Cardiac fibroblast (primary cell): ENCODE results near the gene ASZ1.

ENCODE experiments used
- DNase-seq, 2 donors: peaks; one replicate each; pipeline versions ENCODE4 v3.0.0 to v3.0.0-alpha.2; 2010; ENCODE audit warnings: low read depth in 2 of 2
- H3K4me3 ChIP-seq, 2 donors: replicated peaks in 1 of 2; 1 replicate in 1 of 2; 2 replicates in 1 of 2; pipeline ENCODE4 v1.5.1; 2011; ENCODE audit warnings: low read depth in 2 of 2, low read length in 2 of 2, mild to moderate bottlenecking in 2 of 2, moderate library complexity in 1 of 2
- CTCF ChIP-seq: IDR thresholded peaks from one replicate; pipeline ENCODE4 v1.5.1; 2011; ENCODE audit warnings: low read depth, mild to moderate bottlenecking, low read length, inconsistent platforms

Gene ASZ1

DNA sequence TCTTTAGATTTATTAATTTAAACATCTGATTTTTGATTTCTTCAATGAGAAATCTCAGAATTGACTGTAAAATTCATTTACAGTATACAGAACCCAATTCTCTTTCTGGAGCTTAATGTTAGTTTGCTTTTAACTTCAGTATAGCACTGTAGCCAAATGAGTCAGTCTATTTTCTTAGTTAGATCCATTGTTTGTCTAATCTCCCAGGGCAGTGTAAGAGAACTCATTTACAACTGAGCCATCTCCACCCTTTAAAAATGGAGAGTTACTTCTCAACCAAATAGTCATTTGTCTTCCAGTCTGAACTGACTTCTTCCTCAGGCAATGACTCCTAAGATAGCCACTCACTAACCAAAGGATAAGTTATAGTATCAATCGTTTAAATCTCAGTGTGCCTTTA, 101.5 kb downstream of the ASZ1 start:
- DNase-seq, result peak in 1 of 2 donors; percentile 45
- no peak overlapping the region for H3K4me3 ChIP-seq
- TF ChIP-seq CTCF, result no peak

GRCh38 chr7:117324960-117325359, 102.3 kb downstream of the ASZ1 start:
- no peak for TF ChIP-seq CTCF
- H3K4me3 ChIP-seq, result no peak overlapping the region
- no peak for DNase-seq

DNA sequence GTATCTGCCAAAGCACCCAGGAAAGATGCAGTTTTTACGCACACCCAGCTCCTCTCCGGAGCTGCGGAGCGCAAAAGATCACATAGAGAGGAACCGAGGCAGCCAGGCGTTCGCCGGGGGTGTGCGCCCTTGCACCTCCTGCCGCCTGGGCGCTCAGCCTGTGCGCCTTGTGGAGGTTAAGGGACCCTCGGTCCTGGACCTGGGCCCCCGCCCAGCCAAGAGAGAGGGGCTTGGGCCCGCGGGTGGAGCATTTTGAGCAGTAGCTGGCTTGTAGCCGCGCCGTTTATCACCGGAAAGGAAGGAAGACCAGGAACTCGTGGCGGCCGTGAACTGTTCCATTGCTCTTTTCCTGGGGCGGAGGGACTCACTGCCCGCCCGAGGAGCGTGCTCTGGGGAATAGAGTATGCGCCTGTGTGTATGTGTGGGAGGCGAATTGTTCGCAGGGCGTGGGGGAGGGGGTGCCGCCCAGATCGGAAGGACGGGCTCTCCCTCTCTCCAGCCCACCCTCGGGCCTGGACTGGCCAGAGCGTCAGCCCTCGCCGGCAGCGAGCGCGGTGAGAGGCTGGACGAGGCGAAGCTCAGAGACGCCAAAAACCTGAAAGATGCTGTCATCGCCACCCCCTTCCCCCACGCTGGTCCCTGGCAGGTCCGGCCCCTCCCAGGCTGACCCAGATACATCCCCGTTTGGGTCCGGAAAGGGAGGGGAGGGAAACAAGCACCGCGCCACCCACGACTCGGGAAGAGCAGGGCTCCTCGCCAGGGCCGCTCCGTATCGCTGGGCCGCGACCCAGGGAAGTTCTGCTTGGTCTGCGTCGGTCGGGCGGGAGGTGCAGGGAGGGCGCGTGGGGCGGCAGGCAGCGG, 103.2 kb downstream of the ASZ1 start:
- DNase-seq, result peak; percentile 43 to 64
- peak overlapping the region; percentile 47 to 49 for H3K4me3 ChIP-seq

GRCh38 chr7:117323305-117323850, 103.9 kb downstream of the ASZ1 start:
- no peak for TF ChIP-seq CTCF
- peak; percentile 32 to 60 for DNase-seq
- peak overlapping the region; percentile 47 to 49 for H3K4me3 ChIP-seq

More for the DNA sequence above, 103.2 kb downstream of the ASZ1 start:
- TF ChIP-seq CTCF, result no peak

DNA sequence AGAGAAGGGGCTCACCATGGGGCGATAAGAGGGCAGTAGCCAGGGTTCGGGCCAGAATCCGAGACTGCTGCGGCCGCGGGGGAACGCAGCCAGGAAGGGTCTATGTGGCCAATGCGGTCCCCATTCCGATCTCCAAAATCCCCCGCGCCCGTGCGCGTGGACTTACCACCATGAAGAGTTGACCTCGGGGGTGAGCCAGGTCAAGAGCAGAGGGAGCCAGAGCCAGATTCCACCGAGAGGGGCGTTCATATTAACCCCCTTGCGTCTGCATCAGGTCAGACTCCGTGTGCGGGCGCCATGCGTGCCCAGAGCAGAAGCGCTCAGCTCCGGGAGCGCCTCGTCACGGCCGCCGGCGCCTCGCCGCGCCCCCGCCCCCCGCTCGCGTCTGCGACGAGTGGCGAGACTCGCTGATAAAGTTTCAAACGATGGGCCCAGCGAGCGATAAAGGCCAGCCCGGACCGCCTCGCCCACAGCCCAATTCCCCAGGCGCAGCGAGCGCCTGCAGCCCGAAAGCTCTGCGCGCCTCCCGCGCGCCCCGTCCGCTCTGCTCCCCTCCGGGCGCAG, 104.5 kb downstream of the ASZ1 start, which contains the start of gene WNT2:
Gene WNT2 (minus strand): TSS at position 318 of the 564 bp plus-strand sequence. CDS start 69 bp downstream, at position 249.
- DNase-seq, result peak in 1 of 2 donors; percentile 13
- TF ChIP-seq CTCF, result no peak
- peak within 1 kb of the TSS; percentile 47 to 49 for H3K4me3 ChIP-seq

- no peak for DNase-seq
- no peak for TF ChIP-seq CTCF
- H3K4me3 ChIP-seq, result no peak overlapping the region
Measured at GRCh38 chr7:117320523-117320922, 106.8 kb downstream of the ASZ1 start.
